H1 (cell line): ENCODE measurements around the gene RARB. TPM values are rescaled to one million over a fixed set of nuclear protein-coding genes. Genes with fewer than 3 reads are reported as not detected.

ENCODE experiments used
- CTCF ChIA-PET: fragments of 300-600 bp; sonication (Branson Sonifier 250); formaldehyde crosslinking; loops from one replicate; lab custom pipeline; 2021; ENCODE audit not compliant: partially characterized antibody; lab: Charles Lee
- POLR2A ChIA-PET: fragments of 300-600 bp; sonication (Branson Sonifier 250); formaldehyde crosslinking; loops from one replicate; lab custom pipeline; 2021; ENCODE audit warnings: inconsistent platforms; ENCODE audit not compliant: partially characterized antibody; lab: Charles Lee
- DNase-seq, 2 experiments: peaks; one replicate each; pipeline versions ENCODE4 v3.0.0 to v3.0.0-alpha.2; 2010 to 2022; ENCODE audit warnings: low spot score in 2 of 2, low read depth in 1 of 2, mixed read lengths in 1 of 2
- FAIRE-seq: peaks from 2 replicates; lab custom pipeline; 2011; peaks lifted over from hg19 to GRCh38; lab: Jason Lieb, UNC
- H2AFZ ChIP-seq: 2 replicates; pipeline ENCODE4 v1.8.1; 2012; ENCODE audit warnings: low read length, inconsistent platforms
- H2AK5ac ChIP-seq: 2 replicates; pipeline ENCODE4 v1.6.1; 2013; ENCODE audit warnings: low read depth, low read length
- H2BK120ac ChIP-seq: replicated peaks from 2 replicates; pipeline ENCODE3; 2013; ENCODE audit warnings: low read depth, low read length, inconsistent platforms
- H2BK12ac ChIP-seq: 2 replicates; pipeline ENCODE4 v1.6.1; 2013; ENCODE audit warnings: low read depth, low read length
- H2BK15ac ChIP-seq: 2 replicates; pipeline ENCODE4 v1.6.1; 2013; ENCODE audit warnings: low read length
- H2BK20ac ChIP-seq: 2 replicates; pipeline ENCODE4 v1.6.1; 2013; ENCODE audit warnings: low read length
- H2BK5ac ChIP-seq: 2 replicates; pipeline ENCODE4 v1.6.1; 2013; ENCODE audit warnings: low read depth, low read length
- H3K14ac ChIP-seq: 2 replicates; pipeline ENCODE4 v1.6.1; 2013; ENCODE audit warnings: inconsistent platforms; ENCODE audit not compliant: insufficient read length
- H3K18ac ChIP-seq: 2 replicates; pipeline ENCODE4 v1.6.1; 2013; ENCODE audit warnings: low read length; ENCODE audit errors: extremely low read depth
- H3K23ac ChIP-seq: 2 replicates; pipeline ENCODE4 v1.6.1; 2013; ENCODE audit warnings: inconsistent platforms; ENCODE audit not compliant: insufficient read length
- H3K23me2 ChIP-seq: 2 replicates; pipeline ENCODE4 v1.6.1; 2013; ENCODE audit warnings: low read depth, low read length
- H3K27ac ChIP-seq: 2 replicates; pipeline ENCODE4 v1.6.1; 2011; ENCODE audit warnings: low read depth, low read length, inconsistent platforms
- H3K27me3 ChIP-seq, 4 experiments: replicated peaks in 1 of 4; 1 replicate in 1 of 4; 2 replicates in 3 of 4; pipeline versions ENCODE4 v1.6.1 to v1.8.1; 2011 to 2013; ENCODE audit warnings: low read length in 3 of 4, mild to moderate bottlenecking in 3 of 4, inconsistent platforms in 2 of 4, mixed read lengths in 2 of 4, moderate library complexity in 1 of 4; ENCODE audit not compliant: control insufficient read depth in 3 of 4, insufficient read depth in 3 of 4; ENCODE audit errors: extremely low read depth in 1 of 4
- H3K36me3 ChIP-seq, 4 experiments: 2 replicates each; pipeline versions ENCODE4 v1.6.1 to v1.8.1; 2011 to 2013; ENCODE audit warnings: mild to moderate bottlenecking in 4 of 4, low read length in 3 of 4, moderate library complexity in 2 of 4, control low read depth in 1 of 4, inconsistent platforms in 1 of 4; ENCODE audit not compliant: insufficient read depth in 4 of 4, control insufficient read depth in 2 of 4
- H3K4ac ChIP-seq: replicated peaks from 2 replicates; pipeline ENCODE3; 2013; ENCODE audit warnings: low read length, low read depth, mixed read lengths, inconsistent platforms; ENCODE audit not compliant: insufficient read length
- H3K4me1 ChIP-seq, 4 experiments: replicated peaks in 1 of 4; 1 replicate in 1 of 4; 2 replicates in 3 of 4; pipeline versions ENCODE4 v1.6.1 to v1.8.1; 2011 to 2013; ENCODE audit warnings: low read length in 3 of 4, inconsistent platforms in 2 of 4, mixed read lengths in 1 of 4; ENCODE audit not compliant: insufficient read depth in 4 of 4, control insufficient read depth in 3 of 4
- H3K4me2 ChIP-seq, 2 experiments: 2 replicates each; pipeline versions ENCODE4 v1.6.1 to v1.8.1; 2011 to 2013; ENCODE audit warnings: low read depth in 2 of 2, low read length in 2 of 2, control low read depth in 1 of 2, inconsistent platforms in 1 of 2, mild to moderate bottlenecking in 1 of 2; ENCODE audit not compliant: insufficient read depth in 1 of 2
- H3K4me3 ChIP-seq, 4 experiments: fragments of 200-600, 300-600 bp in 1 of 4; sonication (generic), shearing (Covaris generic), sonication (Bioruptor Twin) in 1 of 4; 2 replicates each; pipeline versions ENCODE4 v1.5.1 to v1.8.1; 2011 to 2016; ENCODE audit warnings: low read length in 4 of 4, low read depth in 3 of 4, control low read depth in 2 of 4, inconsistent platforms in 2 of 4, mild to moderate bottlenecking in 2 of 4, mixed read lengths in 1 of 4, moderate library complexity in 1 of 4; ENCODE audit not compliant: insufficient read depth in 2 of 4; ENCODE audit errors: extremely low read depth in 1 of 4
- H3K56ac ChIP-seq: replicated peaks from 2 replicates; pipeline ENCODE3; 2013; ENCODE audit warnings: low read depth, mild to moderate bottlenecking, mixed read lengths, low read length, inconsistent platforms; ENCODE audit not compliant: insufficient read length
- H3K79me1 ChIP-seq: 2 replicates; pipeline ENCODE4 v1.6.1; 2013; ENCODE audit warnings: low read depth, low read length, control low read depth
- H3K79me2 ChIP-seq, 2 experiments: 2 replicates each; pipeline versions ENCODE4 v1.6.1 to v1.8.1; 2012 to 2013; ENCODE audit warnings: low read length in 2 of 2, mild to moderate bottlenecking in 2 of 2, inconsistent platforms in 1 of 2; ENCODE audit not compliant: insufficient read depth in 2 of 2, control insufficient read depth in 1 of 2
- H3K9ac ChIP-seq, 4 experiments: replicated peaks in 1 of 4; 1 replicate in 1 of 4; 2 replicates in 3 of 4; pipeline versions ENCODE4 v1.6.1 to v1.8.1; 2011 to 2013; ENCODE audit warnings: low read depth in 3 of 4, low read length in 3 of 4, control low read depth in 2 of 4, mild to moderate bottlenecking in 2 of 4, moderate library complexity in 2 of 4, inconsistent platforms in 1 of 4; ENCODE audit errors: extremely low read depth in 1 of 4
- H3K9me3 ChIP-seq, 2 experiments: 2 replicates each; pipeline versions ENCODE4 v1.6.1 to v1.8.1; 2012 to 2013; ENCODE audit warnings: mild to moderate bottlenecking in 2 of 2, moderate library complexity in 2 of 2, control low read depth in 1 of 2, inconsistent platforms in 1 of 2, low read depth in 1 of 2, low read length in 1 of 2, mixed read lengths in 1 of 2; ENCODE audit not compliant: insufficient read depth in 2 of 2
- H4K20me1 ChIP-seq, 2 experiments: replicated peaks in 1 of 2; 2 replicates each; pipeline versions ENCODE3 to v1.8.1; 2011 to 2013; ENCODE audit warnings: inconsistent platforms in 2 of 2, low read length in 2 of 2, mild to moderate bottlenecking in 1 of 2; ENCODE audit not compliant: insufficient read depth in 2 of 2, control insufficient read depth in 1 of 2
- H4K5ac ChIP-seq: 2 replicates; pipeline ENCODE4 v1.6.1; 2013; ENCODE audit warnings: low read length, low read depth, mixed read lengths, inconsistent platforms; ENCODE audit not compliant: insufficient read length
- H4K8ac ChIP-seq: 2 replicates; pipeline ENCODE4 v1.8.0; 2013; ENCODE audit warnings: mild to moderate bottlenecking, moderate library complexity, low read length, inconsistent platforms; ENCODE audit not compliant: insufficient read depth; ENCODE audit errors: extremely low read depth
- H4K91ac ChIP-seq: replicated peaks from 2 replicates; pipeline ENCODE3; 2013; ENCODE audit warnings: low read length, mixed read lengths, inconsistent platforms; ENCODE audit not compliant: insufficient read length
- ATF2 ChIP-seq: IDR thresholded peaks from 2 replicates; pipeline ENCODE4 v1.6.1; 2012; ENCODE audit warnings: low read length, inconsistent platforms
- CHD2 ChIP-seq: IDR thresholded peaks from 2 replicates; pipeline ENCODE4 v1.6.1; 2012; ENCODE audit warnings: low read length, improper control_type of control experiment
- EP300 ChIP-seq, 2 experiments: IDR thresholded peaks; 1 replicate in 1 of 2; 2 replicates in 1 of 2; pipeline ENCODE4 v1.6.1; 2011 to 2012; ENCODE audit warnings: low read depth in 2 of 2, low read length in 2 of 2, mild to moderate bottlenecking in 2 of 2, borderline replicate concordance in 1 of 2, inconsistent platforms in 1 of 2, moderate library complexity in 1 of 2
- GABPA ChIP-seq: IDR thresholded peaks from 2 replicates; pipeline ENCODE4 v1.6.1; 2011; ENCODE audit warnings: mild to moderate bottlenecking, low read length, moderate library complexity, borderline replicate concordance; ENCODE audit not compliant: insufficient read depth
- HDAC2 ChIP-seq, 2 experiments: fragments of 300-600 bp in 1 of 2; sonication (generic) in 1 of 2; IDR thresholded peaks; 2 replicates each; pipeline ENCODE4 v1.6.1; 2011 to 2012; ENCODE audit warnings: low read depth in 2 of 2, low read length in 2 of 2, mild to moderate bottlenecking in 2 of 2, moderate library complexity in 2 of 2, borderline replicate concordance in 1 of 2, inconsistent platforms in 1 of 2
- HDAC6 ChIP-seq: IDR thresholded peaks from one replicate; pipeline ENCODE4 v1.7.1; 2012; ENCODE audit warnings: low read depth, mild to moderate bottlenecking, inconsistent platforms, low read length, moderate library complexity
- MAFK ChIP-seq: IDR thresholded peaks from 2 replicates; pipeline ENCODE4 v1.6.1; 2012; ENCODE audit warnings: low read depth, mild to moderate bottlenecking, improper control_type of control experiment, low read length
- NANOG ChIP-seq: IDR thresholded peaks from 2 replicates; pipeline ENCODE4 v1.6.1; 2011; ENCODE audit warnings: low read length, low read depth, mild to moderate bottlenecking, inconsistent platforms; ENCODE audit not compliant: insufficient read depth, poor library complexity, severe bottlenecking
- RXRA ChIP-seq: IDR thresholded peaks from 2 replicates; pipeline ENCODE4 v1.6.1; 2011; ENCODE audit warnings: low read depth, mild to moderate bottlenecking, low read length, moderate library complexity; ENCODE audit not compliant: insufficient read depth
- SIN3A ChIP-seq, 2 experiments: IDR thresholded peaks in 1 of 2; conservative IDR thresholded peaks in 1 of 2; 2 replicates each; pipeline ENCODE4 v1.6.1; 2011 to 2012; ENCODE audit warnings: low read length in 2 of 2, improper control_type of control experiment in 1 of 2, low read depth in 1 of 2, mild to moderate bottlenecking in 1 of 2
- SIRT6 ChIP-seq: IDR thresholded peaks from one replicate; pipeline ENCODE4 v1.7.1; 2012; ENCODE audit warnings: low read length, inconsistent platforms
- SIX5 ChIP-seq: IDR thresholded peaks from 2 replicates; pipeline ENCODE4 v1.6.1; 2011; ENCODE audit warnings: mild to moderate bottlenecking, low read depth, low read length
- WGBS, 2 experiments: shearing (Covaris generic) in 1 of 2; methylation state at CpG; one replicate each; pipeline versions ENCODE4 v1.1.6 to v1.1.7; 2013 to 2015; ENCODE audit warnings: low lambda C conversion rate in 2 of 2, mixed read lengths in 2 of 2, inconsistent platforms in 1 of 2, low coverage in 1 of 2, missing lambda C conversion rate in 1 of 2; ENCODE audit not compliant: insufficient replicate concordance in 2 of 2, insufficient coverage in 1 of 2, insufficient read length in 1 of 2; ENCODE audit errors: extremely low coverage in 1 of 2, missing lambda C conversion rate in 1 of 2; 5-methylcytosine and 5-hydroxymethylcytosine counted together
- polyA plus RNA-seq, 7 experiments: library from polyadenylated mRNA; depleted of rRNA in 3 of 7; stranded (reverse) in 5 of 7; unstranded in 2 of 7; fragments of >200 nt in 5 of 7; fragments of 200-250 nt in 2 of 7; gene quantifications; 1 replicate in 5 of 7; 2 replicates in 1 of 7; 4 replicates in 1 of 7; pipeline versions ENCODE4 v1.2.1 to v1.2.3, GENCODE V29; 2011 to 2013; ENCODE audit warnings: missing spikeins in 2 of 7, mixed read lengths in 2 of 7
- total RNA-seq: library from RNA; stranded (reverse); fragmentation: NEBNext Ultra II Directional; extraction: Animal tissue kit (Norgen Biotek cat#: 25700); gene quantifications from 2 replicates; pipeline ENCODE4 v1.2.1, GENCODE V29; 2021

RARB gene
- total and polyA plus RNA-seq, 2 of the 8 experiments (the other 6 are each of a cell fraction or from before 2014, with no cell fraction given) = 0.15 to 0.22 TPM

DNA sequence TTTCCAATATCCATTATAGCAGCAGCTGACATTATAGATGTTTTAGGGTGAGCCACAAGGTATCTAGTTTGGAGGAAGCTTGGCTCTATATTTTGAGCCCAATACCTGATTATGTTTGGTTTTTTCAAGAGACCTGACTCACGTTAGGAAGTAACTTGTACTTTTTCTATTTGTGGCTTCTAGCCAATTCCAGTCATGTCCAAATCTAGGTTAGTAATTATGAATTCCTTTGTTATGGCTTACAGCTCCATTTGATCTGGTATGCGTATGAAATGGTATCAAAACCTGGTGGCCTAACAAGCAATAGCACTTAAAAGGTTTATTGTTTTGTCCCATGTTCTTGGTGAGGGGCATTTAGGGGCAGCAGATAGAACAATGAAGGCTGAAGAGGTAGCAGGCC is 120.8 kb downstream of the RARB start:
- no peaks in the 10 kb centered on the region for H3K9me3 ChIP-seq
- H3K79me1 ChIP-seq = no peaks in the 10 kb centered on the region
- ChIA-PET CTCF (interaction anchor here (0.6 to 1.9 kb wide), 5 partner anchors 16 to 183 kb away, joined by 3 to 5 read pairs (median 4); no protein-coding TSS in a partner anchor), POLR2A (no interaction called here)
- H3K4me1 ChIP-seq = no peaks in the 10 kb centered on the region
- H2AFZ ChIP-seq = no peak overlapping the region
- no peak overlapping the region for H3K4me3 ChIP-seq
- H2BK120ac ChIP-seq = no peak overlapping the region
- no peaks in the 10 kb centered on the region for H3K36me3 ChIP-seq
- no peak overlapping the region for H2BK15ac ChIP-seq
- no peaks in the 10 kb centered on the region for H4K20me1 ChIP-seq
- no peak overlapping the region for H3K4me2 ChIP-seq
- no peak overlapping the region for H3K18ac ChIP-seq
- FAIRE-seq (peak; percentile 7), DNase-seq (no peak)
- H2BK12ac ChIP-seq = no peak overlapping the region
- H3K23me2 ChIP-seq = no peaks in the 10 kb centered on the region
- 86% methylated on average over 2 of the region's 2 CpGs; no CpG with 5 or more reads in 1 of the 2 experiments for WGBS, 2 experiments
- H4K8ac ChIP-seq = no peak overlapping the region
- H2AK5ac ChIP-seq = no peak overlapping the region
- no peaks in the 10 kb centered on the region for H3K27me3 ChIP-seq
- no peak overlapping the region for H3K14ac ChIP-seq
- H3K27ac ChIP-seq = no peak overlapping the region
- no peak overlapping the region for H3K4ac ChIP-seq
- no peak overlapping the region for H2BK5ac ChIP-seq
- H3K9ac ChIP-seq = no peak overlapping the region
- no peak overlapping the region for H4K91ac ChIP-seq
- H4K5ac ChIP-seq = no peak overlapping the region
- no peak overlapping the region for H2BK20ac ChIP-seq
- no peak overlapping the region for H3K56ac ChIP-seq
- H3K23ac ChIP-seq = no peak overlapping the region
- no peaks in the 10 kb centered on the region for H3K79me2 ChIP-seq
- TF ChIP-seq GABPA (no peak), EP300 (IDR thresholded peaks at IDR 0.05; ENCODE audit: borderline replicate concordance in 1 of 2, low read depth in 2 of 2, low read length in 2 of 2) (no peak), MAFK (no peak), CHD2 (no peak), HDAC6 (no peak), SIRT6 (no peak), RXRA (no peak), SIN3A (conservative IDR thresholded peaks at IDR 0.05 in 1 of 2, IDR thresholded peaks at IDR 0.05 in 1 of 2; ENCODE audit: low read depth in 1 of 2, low read length in 2 of 2) (no peak), HDAC2 (IDR thresholded peaks at IDR 0.05; ENCODE audit: borderline replicate concordance in 1 of 2, low read depth in 2 of 2, low read length in 2 of 2) (no peak), SIX5 (no peak), ATF2 (no peak), NANOG (no peak)
